Neural cell (in vitro differentiated cells): Measurements from ENCODE around the gene PMF1.

Experiments used
- POLR2AphosphoS5 ChIP-seq: IDR thresholded peaks from 2 replicates; pipeline ENCODE4 v1.6.1; 2012
- RAD21 ChIP-seq: fragments of 450-650 bp; conservative IDR thresholded peaks from 2 replicates; pipeline ENCODE4 v1.6.1; 2014; ENCODE audit warnings: antibody characterized with exemption, mild to moderate bottlenecking, moderate library complexity
- TAF1 ChIP-seq: IDR thresholded peaks from 2 replicates; pipeline ENCODE4 v1.6.1; 2012; ENCODE audit warnings: low read depth

GRCh38 chr1:156241311-156241811 lies 28.6 kb downstream of the PMF1 start:
- TF ChIP-seq POLR2AphosphoS5 (no peak), TAF1 (no peak), RAD21 (no peak)
